BE2C (cell line): ENCODE results near the gene CYTH3.

Source experiments
- DNase-seq: peaks from one replicate; pipeline ENCODE4 v3.0.0-alpha.2; 2020
- H3K27me3 ChIP-seq: fragments of 250-450 bp; sonication (Bioruptor Pico); 2 replicates; pipeline ENCODE4 v1.5.1; 2020; ENCODE audit warnings: mild to moderate bottlenecking
- H3K36me3 ChIP-seq: fragments of 250-450 bp; sonication (Bioruptor Pico); 2 replicates; pipeline ENCODE4 v1.5.1; 2020; ENCODE audit warnings: mild to moderate bottlenecking
- H3K4me1 ChIP-seq: fragments of 250-450 bp; sonication (Bioruptor Pico); 2 replicates; pipeline ENCODE4 v1.5.1; 2020
- H3K4me3 ChIP-seq: 2 replicates; pipeline ENCODE4 v1.5.1; 2011; ENCODE audit warnings: low read depth, low read length
- H3K9me3 ChIP-seq: fragments of 250-450 bp; sonication (Bioruptor Pico); 2 replicates; pipeline ENCODE4 v1.5.1; 2020
- TF ChIP-seq, protein P1 (sequence below): IDR thresholded peaks from 2 replicates; pipeline ENCODE4 v1.5.1; 2012; ENCODE audit warnings: mild to moderate bottlenecking, low read depth, low read length

Gene CYTH3

GRCh38 chr7:6133249-6133648, 139.2 kb downstream of the CYTH3 start:
- TF ChIP-seq, protein P1, sequence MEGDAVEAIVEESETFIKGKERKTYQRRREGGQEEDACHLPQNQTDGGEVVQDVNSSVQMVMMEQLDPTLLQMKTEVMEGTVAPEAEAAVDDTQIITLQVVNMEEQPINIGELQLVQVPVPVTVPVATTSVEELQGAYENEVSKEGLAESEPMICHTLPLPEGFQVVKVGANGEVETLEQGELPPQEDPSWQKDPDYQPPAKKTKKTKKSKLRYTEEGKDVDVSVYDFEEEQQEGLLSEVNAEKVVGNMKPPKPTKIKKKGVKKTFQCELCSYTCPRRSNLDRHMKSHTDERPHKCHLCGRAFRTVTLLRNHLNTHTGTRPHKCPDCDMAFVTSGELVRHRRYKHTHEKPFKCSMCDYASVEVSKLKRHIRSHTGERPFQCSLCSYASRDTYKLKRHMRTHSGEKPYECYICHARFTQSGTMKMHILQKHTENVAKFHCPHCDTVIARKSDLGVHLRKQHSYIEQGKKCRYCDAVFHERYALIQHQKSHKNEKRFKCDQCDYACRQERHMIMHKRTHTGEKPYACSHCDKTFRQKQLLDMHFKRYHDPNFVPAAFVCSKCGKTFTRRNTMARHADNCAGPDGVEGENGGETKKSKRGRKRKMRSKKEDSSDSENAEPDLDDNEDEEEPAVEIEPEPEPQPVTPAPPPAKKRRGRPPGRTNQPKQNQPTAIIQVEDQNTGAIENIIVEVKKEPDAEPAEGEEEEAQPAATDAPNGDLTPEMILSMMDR, result no peak
- Histone ChIP-seq H3K4me3 (no peak overlapping the region), H3K36me3 (peaks cover 33% of the 10 kb centered on the region), H3K27me3 (no peaks in the 10 kb centered on the region), H3K4me1 (no peaks in the 10 kb centered on the region), H3K9me3 (no peaks in the 10 kb centered on the region)
- no peak for DNase-seq

DNA sequence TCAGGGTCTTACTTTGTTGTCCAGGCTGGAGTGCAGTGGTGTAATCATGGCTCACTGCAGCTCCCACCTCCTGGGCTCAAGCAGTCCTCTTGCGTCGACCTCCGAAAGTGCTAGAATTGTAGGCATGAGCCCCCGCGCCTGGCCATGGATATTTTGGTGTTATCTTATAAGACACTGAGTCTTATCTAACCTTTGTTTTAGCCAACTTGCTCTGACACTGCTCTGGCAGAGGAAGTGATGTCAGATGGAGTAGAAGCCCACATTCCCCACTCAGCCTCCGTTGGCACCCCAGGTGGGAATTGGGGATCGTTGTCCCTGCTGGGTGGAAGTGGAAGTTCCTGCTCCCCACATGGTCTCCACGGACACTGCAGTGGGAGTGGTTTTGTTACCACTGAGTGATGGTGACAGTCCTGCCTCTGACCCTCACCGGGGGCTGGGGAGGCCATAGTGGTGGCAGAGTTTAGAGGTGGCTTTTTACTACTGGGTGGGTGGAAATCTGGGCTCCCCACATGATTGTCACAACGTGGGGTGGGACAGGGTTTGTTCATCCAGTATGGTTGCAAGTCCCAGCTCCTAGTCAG, 142.3 kb downstream of the CYTH3 start:
- H3K9me3 ChIP-seq, result no peaks in the 10 kb centered on the region
- TF ChIP-seq, protein P1, result no peak
- H3K4me1 ChIP-seq, result no peaks in the 10 kb centered on the region
- no peaks in the 10 kb centered on the region for H3K27me3 ChIP-seq
- no peak overlapping the region for H3K4me3 ChIP-seq
- DNase-seq, result no peak
- peaks cover 32% of the 10 kb centered on the region for H3K36me3 ChIP-seq

GRCh38 chr7:6128205-6128604, 144.2 kb downstream of the CYTH3 start:
- no peak for DNase-seq
- peaks cover 35% of the 10 kb centered on the region for H3K36me3 ChIP-seq

DNA sequence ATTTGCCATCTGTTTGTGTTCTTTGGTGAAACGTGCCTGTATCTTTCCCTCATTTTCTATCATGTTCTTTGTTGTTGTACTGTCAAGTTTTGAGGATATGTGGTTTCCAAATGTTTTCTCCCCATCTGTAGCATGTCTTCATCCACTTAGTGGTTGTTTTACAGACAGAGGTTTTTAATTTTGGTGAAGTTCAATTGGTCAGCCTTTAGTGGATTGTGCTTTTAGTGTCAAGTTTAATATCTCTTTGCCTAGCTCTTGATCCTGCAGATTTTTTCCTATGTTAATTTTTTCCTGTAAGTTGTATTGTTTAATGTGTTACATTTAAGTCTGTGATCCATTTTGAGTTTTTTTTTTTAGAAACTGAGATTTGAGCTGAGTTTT, 145.3 kb downstream of the CYTH3 start:
- TF ChIP-seq, protein P1, result no peak
- Histone ChIP-seq H3K4me1 (no peaks in the 10 kb centered on the region), H3K4me3 (no peak overlapping the region), H3K9me3 (no peaks in the 10 kb centered on the region), H3K36me3 (peaks cover 46% of the 10 kb centered on the region), H3K27me3 (no peaks in the 10 kb centered on the region)
- DNase-seq, result no peak

More at GRCh38 chr7:6128205-6128604, 144.2 kb downstream of the CYTH3 start:
- Histone ChIP-seq H3K4me1 (no peaks in the 10 kb centered on the region), H3K27me3 (no peaks in the 10 kb centered on the region), H3K9me3 (no peaks in the 10 kb centered on the region), H3K4me3 (no peak overlapping the region)
- TF ChIP-seq, protein P1, result no peak

- TF ChIP-seq, protein P1, result no peak
- Histone ChIP-seq H3K27me3 (no peaks in the 10 kb centered on the region), H3K4me3 (no peak overlapping the region), H3K4me1 (no peaks in the 10 kb centered on the region), H3K36me3 (peaks cover 54% of the 10 kb centered on the region), H3K9me3 (no peaks in the 10 kb centered on the region)
- no peak for DNase-seq
Measured at GRCh38 chr7:6123843-6124242, 148.6 kb downstream of the CYTH3 start.

GRCh38 chr7:6121141-6121540, 151.3 kb downstream of the CYTH3 start:
- no peaks in the 10 kb centered on the region for H3K4me1 ChIP-seq
- H3K36me3 ChIP-seq, result peaks cover 69% of the 10 kb centered on the region
- no peaks in the 10 kb centered on the region for H3K27me3 ChIP-seq
- no peak for DNase-seq
- TF ChIP-seq, protein P1, result no peak
- no peaks in the 10 kb centered on the region for H3K9me3 ChIP-seq
- H3K4me3 ChIP-seq, result no peak overlapping the region
